ENCODE data around the gene PELI2. TPM values are rescaled to one million over a fixed set of nuclear protein-coding genes. Genes with fewer than 3 reads are reported as not detected.

Gene PELI2
- total RNA-seq, 1 donor = 14.1 TPM

- DNase-seq (ENCODE audit: insufficient read length, low spot score, missing footprints) = no peak
- H3K4me2 ChIP-seq (ENCODE audit: insufficient read depth, low read length) = no peak overlapping the region
- no peaks in the 10 kb centered on the region for H3K79me2 ChIP-seq (ENCODE audit: insufficient read depth, low read length)
- H3K36me3 ChIP-seq (ENCODE audit: insufficient read depth, low read length) = no peaks in the 10 kb centered on the region
- TF ChIP-seq CTCF (IDR thresholded peaks at IDR 0.05; ENCODE audit: extremely low read depth, low read depth, low read length) = no peak
- peaks cover 11% of the 10 kb centered on the region for H3K4me1 ChIP-seq (ENCODE audit: insufficient read depth, low read length)
- no peak overlapping the region for H2AFZ ChIP-seq (ENCODE audit: low read length)
- no peak overlapping the region for H3K4me3 ChIP-seq (ENCODE audit: insufficient read depth, low read length)
- H3K27me3 ChIP-seq (ENCODE audit: insufficient read depth, low read length) = no peaks in the 10 kb centered on the region
- no peak overlapping the region for H3K27ac ChIP-seq (ENCODE audit: low read depth, low read length)
- H3K9me3 ChIP-seq (ENCODE audit: low read depth, low read length) = no peaks in the 10 kb centered on the region
- no peaks in the 10 kb centered on the region for H4K20me1 ChIP-seq (ENCODE audit: insufficient read depth, low read length)
Measured at GRCh38 chr14:56149995-56150394, 31.8 kb downstream of the PELI2 start.

- no peaks in the 10 kb centered on the region for H3K79me2 ChIP-seq (ENCODE audit: insufficient read depth, low read length)
- no peak overlapping the region for H3K4me3 ChIP-seq (ENCODE audit: insufficient read depth, low read length)
- H4K20me1 ChIP-seq (ENCODE audit: insufficient read depth, low read length) = no peaks in the 10 kb centered on the region
- no peak overlapping the region for H2AFZ ChIP-seq (ENCODE audit: low read length)
- H3K36me3 ChIP-seq (ENCODE audit: insufficient read depth, low read length) = no peaks in the 10 kb centered on the region
- H3K27me3 ChIP-seq (ENCODE audit: insufficient read depth, low read length) = no peaks in the 10 kb centered on the region
- H3K4me1 ChIP-seq (ENCODE audit: insufficient read depth, low read length) = peaks cover 5% of the 10 kb centered on the region
- DNase-seq (ENCODE audit: insufficient read length, low spot score, missing footprints) = no peak
- no peak overlapping the region for H3K4me2 ChIP-seq (ENCODE audit: insufficient read depth, low read length)
- no peaks in the 10 kb centered on the region for H3K9me3 ChIP-seq (ENCODE audit: low read depth, low read length)
- H3K27ac ChIP-seq (ENCODE audit: low read depth, low read length) = no peak overlapping the region
- TF ChIP-seq CTCF (IDR thresholded peaks at IDR 0.05; ENCODE audit: extremely low read depth, low read depth, low read length) = no peak
Measured at GRCh38 chr14:56150645-56151345, 32.6 kb downstream of the PELI2 start.

GRCh38 chr14:56152221-56152620 is 34.0 kb downstream of the PELI2 start:
- Histone ChIP-seq H3K9me3 (ENCODE audit: low read depth, low read length) (no peaks in the 10 kb centered on the region), H3K36me3 (ENCODE audit: insufficient read depth, low read length) (no peaks in the 10 kb centered on the region), H3K4me3 (ENCODE audit: insufficient read depth, low read length) (no peak overlapping the region), H3K79me2 (ENCODE audit: insufficient read depth, low read length) (no peaks in the 10 kb centered on the region), H3K27ac (ENCODE audit: low read depth, low read length) (no peak overlapping the region), H3K27me3 (ENCODE audit: insufficient read depth, low read length) (no peaks in the 10 kb centered on the region), H4K20me1 (ENCODE audit: insufficient read depth, low read length) (no peaks in the 10 kb centered on the region), H2AFZ (ENCODE audit: low read length) (no peak overlapping the region), H3K4me1 (ENCODE audit: insufficient read depth, low read length) (peaks cover 6% of the 10 kb centered on the region), H3K4me2 (ENCODE audit: insufficient read depth, low read length) (no peak overlapping the region)
- TF ChIP-seq CTCF (IDR thresholded peaks at IDR 0.05; ENCODE audit: extremely low read depth, low read depth, low read length) = no peak
- no peak for DNase-seq (ENCODE audit: insufficient read length, low spot score, missing footprints)

- no peaks in the 10 kb centered on the region for H3K79me2 ChIP-seq (ENCODE audit: insufficient read depth, low read length)
- H3K36me3 ChIP-seq (ENCODE audit: insufficient read depth, low read length) = no peaks in the 10 kb centered on the region
- no peak overlapping the region for H3K4me3 ChIP-seq (ENCODE audit: insufficient read depth, low read length)
- no peak for TF ChIP-seq CTCF (IDR thresholded peaks at IDR 0.05; ENCODE audit: extremely low read depth, low read depth, low read length)
- H3K9me3 ChIP-seq (ENCODE audit: low read depth, low read length) = no peaks in the 10 kb centered on the region
- no peak for DNase-seq (ENCODE audit: insufficient read length, low spot score, missing footprints)
- H3K27ac ChIP-seq (ENCODE audit: low read depth, low read length) = no peak overlapping the region
- H3K4me2 ChIP-seq (ENCODE audit: insufficient read depth, low read length) = no peak overlapping the region
- no peaks in the 10 kb centered on the region for H3K27me3 ChIP-seq (ENCODE audit: insufficient read depth, low read length)
- peaks cover 6% of the 10 kb centered on the region for H3K4me1 ChIP-seq (ENCODE audit: insufficient read depth, low read length)
- H2AFZ ChIP-seq (ENCODE audit: low read length) = no peak overlapping the region
- H4K20me1 ChIP-seq (ENCODE audit: insufficient read depth, low read length) = no peaks in the 10 kb centered on the region
Measured at GRCh38 chr14:56153267-56153666, 35.1 kb downstream of the PELI2 start.

All from osteoblast (primary cell).